Activated T-helper 1 cell treated with Interleukin-2 at 50 U/mL for 16 hours (primary cell): ENCODE data around the gene ATP6V0D1.

Experiments
- DNase-seq: peaks from one replicate; pipeline ENCODE4 v3.0.0-alpha.2; 2020; ENCODE audit warnings: low read depth

The ATP6V0D1 gene

DNA sequence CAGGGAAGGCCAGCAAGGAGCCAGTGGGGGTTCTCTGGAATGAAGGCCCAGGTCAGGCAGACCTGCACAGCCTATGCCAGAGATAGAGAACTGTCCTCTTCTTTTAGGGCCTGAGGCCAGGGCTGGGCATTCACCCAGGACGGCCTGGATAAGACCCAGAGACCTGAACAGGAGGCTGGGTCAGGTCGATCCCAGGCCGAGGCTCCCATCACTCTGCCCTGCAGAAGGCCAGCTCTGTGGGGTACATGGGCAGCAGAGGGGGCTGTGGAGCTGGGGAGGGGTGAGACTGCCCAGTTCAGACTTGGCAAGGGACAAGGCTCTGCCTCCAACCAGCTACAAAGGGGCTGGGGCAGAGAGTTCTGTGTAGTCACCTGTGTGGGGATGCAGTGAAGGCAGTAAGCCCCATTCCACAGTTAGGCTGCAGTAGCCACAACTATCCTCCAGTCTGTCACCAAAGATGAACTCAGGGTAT lies 35.5 kb downstream of the ATP6V0D1 start:
- DNase-seq: no peak

DNA sequence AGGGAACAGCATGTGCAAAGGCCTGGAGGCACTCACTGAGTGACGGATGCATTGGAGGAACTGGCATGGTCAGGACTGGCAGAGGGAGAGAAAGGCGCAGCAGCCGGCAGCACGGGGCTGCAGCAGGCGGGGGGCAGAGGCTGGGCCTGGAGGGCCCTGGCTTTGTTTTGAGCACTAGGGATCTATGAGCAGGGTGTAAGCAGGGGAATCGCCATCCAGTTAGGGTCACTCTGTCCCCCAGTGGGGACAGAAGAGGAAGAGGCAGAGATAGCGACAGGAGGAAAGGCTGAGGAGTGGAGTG lies 35.9 kb downstream of the ATP6V0D1 start:
- DNase-seq: no peak

DNA sequence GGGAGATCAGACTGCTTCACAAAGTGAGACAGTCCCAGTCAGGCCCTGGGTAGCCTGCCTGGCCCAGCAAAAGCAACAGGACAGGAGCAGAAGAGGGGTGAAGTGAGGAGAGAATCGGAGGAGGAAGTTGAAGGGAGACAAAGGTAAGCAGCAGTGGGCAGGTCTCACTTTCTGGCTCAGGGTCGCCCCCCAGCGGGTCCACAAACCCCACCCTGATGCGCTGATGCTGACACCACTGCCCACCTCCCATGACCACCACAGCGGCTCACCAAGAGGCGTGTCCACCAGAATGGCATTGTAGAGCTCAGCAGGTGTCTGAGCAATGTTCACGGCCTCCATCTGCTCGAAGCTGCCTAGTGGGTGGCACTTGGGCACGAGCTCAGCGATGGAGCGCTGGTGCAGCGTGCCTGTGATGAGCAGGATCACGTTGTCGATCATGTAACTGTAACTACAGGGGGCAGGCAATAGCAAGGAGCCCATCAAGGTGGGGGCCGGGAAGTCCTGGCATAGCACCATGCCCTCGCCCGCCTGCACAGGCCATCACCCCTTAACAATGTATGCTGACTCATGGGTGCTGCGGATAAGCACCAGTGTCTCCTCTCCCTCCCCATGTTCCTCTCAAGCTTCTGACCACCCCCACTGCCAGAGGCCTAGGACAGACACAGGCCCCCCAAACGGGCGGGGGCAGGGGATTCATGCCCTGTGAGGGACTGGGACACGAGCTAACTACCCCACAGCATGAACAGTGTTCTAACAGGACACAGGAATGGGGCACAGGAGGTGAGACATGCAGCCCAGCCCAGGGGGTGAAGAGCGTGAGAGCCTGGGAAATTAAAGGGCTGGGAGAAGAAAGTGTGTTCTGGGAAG lies 36.5 kb downstream of the ATP6V0D1 start:
- no peak for DNase-seq

DNA sequence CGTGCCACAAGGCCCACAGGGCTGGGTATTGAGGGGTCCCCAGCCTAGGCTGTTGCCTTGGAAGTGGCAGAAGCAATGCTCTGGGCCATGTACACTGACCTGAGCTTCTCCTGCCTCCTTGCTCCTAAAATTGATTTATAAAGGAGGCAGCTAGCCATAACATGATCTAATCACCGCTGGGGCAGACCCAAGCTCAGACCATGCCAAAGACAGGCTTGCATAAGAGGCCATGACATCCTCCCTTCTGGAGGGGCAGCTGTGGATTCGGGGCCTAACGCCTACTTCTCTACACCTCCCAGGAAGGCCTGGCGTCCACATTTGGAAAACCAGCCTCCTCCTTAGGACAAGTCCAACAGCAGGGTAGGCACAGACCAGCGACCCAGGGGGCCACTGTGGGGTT lies 37.7 kb downstream of the ATP6V0D1 start:
- DNase-seq: no peak

DNA sequence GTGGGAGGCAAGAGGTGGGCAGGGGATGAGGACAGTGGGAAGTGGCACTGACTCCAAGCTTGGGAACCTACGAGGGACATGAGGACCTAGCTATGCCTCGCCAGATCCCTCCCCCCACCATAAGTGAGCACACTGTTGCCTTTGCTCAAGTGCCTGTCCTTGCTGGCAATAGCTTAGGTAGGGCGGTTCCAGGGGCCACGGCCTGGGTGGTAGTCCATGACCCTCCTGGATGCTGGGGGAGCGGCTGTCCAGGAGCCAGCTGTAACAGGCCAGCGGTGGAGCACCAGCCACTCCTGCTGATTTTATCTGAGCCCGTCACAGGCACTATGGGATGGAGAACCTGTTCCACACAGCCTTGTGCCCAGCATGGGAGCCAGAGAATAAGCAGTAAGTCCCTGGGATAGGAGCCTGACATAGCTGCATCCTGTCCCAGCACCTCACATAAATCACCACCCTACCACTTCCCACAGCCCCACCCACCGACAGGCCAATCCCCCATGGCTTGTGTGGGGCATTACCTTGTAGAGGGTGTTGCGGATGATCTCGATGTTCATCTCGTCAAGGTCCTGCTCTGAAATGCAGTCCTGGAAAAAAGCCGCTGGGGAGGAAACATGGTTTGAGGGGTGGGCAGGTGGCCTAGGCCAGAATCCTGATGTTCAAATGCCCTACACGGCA lies 38.2 kb downstream of the ATP6V0D1 start:
- DNase-seq: no peak

DNA sequence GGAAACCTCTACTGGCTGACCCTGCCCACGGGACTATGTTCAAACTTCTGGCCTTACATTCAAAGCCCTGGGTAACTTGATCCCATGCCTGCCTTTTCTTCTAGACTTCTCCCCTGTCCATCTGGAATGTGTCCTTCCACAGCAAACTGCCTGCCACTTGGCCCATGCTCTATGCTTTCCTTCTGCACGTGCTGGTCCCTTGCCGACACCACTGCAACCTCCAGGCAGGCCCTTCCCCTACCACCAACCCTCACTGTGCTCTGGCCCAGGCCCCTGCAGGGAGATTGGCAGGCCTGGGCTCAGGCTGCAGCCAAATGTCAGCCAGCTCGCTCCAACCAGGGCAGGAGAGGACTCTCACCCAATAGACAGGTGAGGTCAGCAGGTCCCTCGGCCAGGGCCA lies 39.0 kb downstream of the ATP6V0D1 start:
- no peak for DNase-seq

DNA sequence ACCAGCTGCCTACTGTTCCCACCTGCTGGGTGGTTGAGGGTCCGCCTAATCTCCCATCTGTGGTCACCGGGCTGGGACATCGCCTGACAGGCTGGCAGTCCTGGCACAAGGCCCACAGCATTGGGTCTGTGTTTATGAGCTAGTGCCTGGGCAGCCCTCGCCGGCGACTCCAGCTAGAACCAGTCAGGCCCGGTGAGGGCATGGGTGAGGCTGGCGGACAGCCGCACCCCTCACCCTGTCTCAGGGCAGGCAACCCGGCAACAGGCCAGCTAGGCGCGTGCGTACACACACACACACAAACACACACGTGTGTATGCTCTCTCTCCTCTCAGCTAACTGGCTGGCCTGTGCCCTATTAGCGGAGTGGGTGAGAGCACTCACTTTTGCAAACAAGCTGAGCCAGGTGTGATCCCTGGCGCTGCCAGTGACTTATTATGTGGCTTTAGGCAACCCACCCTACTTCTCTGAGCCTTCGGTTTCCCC lies 39.6 kb downstream of the ATP6V0D1 start:
- DNase-seq: no peak

DNA sequence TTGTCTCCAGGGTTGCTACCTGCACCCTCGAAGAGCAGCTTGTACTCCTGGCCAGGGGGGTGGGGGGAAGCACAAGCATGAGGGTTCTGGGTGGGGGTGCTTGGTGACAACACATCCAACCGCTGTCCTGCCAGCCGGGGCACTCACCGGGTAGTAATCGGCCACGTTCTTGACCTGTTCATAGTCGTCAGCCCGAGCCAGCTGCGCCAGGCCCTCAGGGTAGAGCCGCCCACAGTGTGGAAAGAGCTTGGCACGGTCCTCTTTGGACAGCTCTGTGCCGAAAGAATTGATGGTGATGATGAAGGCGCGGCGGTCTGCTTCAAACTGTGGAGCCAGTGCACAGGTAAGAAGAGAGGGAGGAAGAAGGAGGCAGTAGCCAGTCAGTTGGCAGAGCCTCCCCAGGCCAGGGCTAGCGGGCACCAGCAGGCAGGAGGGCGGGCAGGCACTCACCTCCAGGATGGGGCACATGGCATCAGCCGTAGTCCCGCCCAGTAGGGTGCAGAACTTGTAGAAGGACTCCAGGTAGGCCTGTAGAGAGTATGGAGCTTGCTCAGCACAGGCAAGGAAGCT lies 42.0 kb downstream of the ATP6V0D1 start:
- no peak for DNase-seq

DNA sequence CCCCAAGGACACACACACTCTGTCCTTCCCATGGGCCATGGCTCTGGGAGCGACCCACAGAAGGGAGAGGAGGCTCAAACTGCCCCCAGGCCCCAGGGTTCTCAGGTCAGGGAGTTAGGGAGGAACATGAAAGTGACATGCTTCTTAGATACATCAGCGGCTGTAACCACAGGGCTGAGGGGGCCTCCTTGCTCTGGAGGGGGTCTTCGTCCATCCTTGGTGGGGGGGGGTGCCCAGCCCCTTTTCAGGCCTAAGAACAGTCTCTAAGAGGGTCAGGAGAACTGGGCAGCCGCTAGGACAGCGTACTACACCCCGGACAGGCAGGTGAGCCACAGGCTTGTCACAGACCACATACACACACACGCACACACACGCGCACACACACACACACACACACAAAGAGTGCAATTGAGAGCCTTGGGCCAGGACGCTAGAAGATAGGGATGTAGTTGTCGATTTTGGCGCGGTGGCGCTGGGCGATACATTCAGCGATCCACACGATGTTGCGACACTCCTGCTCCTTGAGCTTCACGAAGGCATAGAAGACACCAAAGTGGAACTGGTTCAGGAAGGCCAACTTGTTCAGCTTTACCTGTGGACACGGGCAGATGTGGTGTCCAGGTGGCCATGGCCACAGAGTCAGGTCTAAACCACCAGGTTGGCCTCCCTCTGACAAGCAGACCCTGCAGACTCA lies 42.7 kb downstream of the ATP6V0D1 start:
- no peak for DNase-seq

DNA sequence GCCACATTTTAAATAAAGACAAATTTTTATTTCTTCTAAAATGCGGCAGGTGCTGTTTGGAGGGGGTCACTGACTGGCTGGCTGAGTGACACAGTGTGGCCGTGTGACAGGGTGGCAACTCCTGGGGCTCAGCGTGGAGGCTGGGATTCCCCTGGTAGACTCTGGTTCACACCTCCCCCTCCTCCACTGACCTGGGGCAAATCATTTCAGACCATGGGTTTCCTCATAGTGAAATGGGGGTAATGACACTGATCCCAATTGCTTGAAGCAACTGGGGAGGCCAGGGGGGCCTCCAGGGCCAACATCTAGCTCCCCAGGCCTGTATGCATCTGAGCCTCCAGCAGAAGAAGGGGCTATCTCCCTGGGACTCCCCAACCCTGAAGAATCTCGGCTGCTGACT lies 43.4 kb downstream of the ATP6V0D1 start:
- DNase-seq: no peak

DNA sequence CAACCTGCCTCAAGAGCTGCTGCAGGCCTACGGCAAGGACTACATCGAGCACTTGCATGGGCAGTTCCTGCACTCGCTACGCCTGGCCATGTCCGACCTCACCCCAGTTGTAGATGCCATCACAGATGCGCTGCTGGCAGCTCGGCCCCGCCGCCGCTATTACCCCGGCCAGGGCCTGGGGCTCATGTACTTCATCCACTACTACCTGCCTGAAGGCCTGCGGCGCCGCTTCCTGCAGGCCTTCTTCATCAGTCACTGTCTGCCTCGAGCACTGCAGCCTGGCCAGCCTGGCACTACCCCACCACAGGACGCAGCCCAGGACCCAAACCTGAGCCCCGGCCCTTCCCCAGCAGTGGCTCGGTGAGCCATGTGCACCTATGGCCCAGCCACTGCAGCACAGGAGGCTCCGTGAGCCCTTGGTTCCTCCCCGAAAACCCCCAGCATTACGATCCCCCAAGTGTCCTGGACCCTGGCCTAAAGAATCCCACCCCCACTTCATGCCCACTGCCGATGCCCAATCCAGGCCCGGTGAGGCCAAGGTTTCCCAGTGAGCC lies 44.2 kb downstream of the ATP6V0D1 start:
- no peak for DNase-seq

DNA sequence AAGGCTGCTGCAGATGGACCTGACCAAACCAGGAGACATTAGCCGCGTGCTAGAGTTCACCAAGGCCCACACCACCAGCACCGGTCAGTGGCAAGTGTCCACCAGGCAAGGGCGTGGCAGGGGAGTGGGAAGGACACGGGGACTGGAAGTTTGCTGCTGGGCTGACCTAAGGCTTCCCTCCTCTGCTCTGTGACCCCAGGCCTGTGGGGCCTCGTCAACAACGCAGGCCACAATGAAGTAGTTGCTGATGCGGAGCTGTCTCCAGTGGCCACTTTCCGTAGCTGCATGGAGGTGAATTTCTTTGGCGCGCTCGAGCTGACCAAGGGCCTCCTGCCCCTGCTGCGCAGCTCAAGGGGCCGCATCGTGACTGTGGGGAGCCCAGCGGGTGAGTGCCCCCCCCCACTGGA lies 45.2 kb downstream of the ATP6V0D1 start:
- no peak for DNase-seq

DNA sequence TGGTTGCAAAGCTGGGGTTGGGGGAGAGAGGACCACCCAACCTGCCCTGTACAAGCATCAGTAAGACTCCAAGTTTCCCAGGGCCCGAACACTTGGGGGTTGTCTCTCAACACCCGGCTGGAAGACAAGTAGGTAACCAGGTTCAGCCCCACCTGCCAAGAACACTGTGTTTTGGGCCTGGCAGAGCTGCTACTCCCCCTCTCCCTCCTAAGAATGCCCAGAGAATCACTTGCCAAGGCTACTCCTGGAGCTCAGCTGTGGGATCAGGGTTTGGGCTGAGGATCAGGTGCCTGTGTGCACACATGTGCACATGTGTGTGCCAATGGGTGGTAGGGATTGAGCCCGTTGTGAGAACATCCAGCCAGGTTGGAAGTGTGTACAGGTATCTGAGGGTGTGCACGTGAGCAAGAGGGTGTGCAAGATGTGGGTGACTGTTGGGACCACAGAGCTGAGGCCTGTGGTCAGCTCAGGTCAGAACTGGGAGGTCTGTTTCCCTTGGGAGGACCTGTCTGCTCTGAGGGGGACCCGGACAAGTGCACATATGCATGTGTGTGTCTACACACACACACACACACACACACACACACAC lies 47.7 kb downstream of the ATP6V0D1 start:
- no peak for DNase-seq

DNA sequence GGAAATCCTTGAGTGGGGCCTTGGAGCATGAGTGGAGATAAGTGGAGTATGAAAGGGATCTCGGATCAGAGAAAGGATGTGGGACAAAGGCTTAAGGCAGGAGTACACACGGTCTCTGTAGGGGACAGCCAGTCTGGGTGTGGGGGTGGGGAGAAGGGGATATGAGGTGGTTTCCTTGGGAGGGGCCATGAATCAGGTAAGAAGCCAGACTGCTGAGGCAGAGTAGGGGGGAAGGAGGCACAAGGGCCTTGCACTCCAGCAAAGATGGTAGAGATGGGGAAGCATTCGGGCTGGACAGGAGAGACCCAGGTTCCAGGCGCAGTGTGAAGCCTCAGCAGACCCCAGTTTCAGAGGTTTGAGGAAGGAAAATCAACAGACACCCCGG lies 48.5 kb downstream of the ATP6V0D1 start:
- no peak for DNase-seq

DNA sequence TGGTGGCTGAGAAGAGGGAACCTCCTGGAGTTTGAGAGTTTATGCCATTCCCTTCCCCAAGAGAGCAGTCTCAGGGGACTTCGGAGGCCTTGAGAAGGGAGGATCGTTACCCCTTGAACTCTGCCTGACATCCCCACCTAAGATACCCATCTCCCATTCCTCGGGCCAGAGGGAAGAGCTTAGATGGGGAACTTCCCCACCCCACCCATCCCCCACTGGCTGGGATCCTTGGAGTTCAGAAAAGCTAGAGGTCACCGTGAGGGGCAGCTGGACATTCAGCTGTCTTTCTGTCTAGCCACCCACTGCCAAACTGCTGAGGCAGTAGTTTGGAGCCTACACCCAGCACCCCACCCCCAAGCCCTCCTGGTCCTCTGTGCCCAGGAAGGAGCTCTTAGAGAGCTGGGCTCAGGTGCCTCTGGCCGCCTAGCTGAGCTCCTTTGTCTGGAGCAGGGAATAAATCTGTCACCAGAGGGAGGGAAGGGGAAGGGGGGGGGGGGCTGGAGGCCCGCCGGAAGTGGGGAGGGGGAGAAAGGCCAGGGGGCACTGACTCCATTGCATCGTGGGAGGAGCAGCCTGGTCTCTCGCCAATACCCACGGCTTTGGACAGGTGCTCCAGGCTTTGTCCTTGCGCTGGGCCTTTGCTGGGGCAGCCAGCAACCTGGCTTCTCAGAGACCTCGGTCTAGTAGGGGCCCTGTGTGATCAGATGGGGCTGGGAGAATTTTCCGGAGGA lies 49.0 kb downstream of the ATP6V0D1 start:
- DNase-seq: no peak

DNA sequence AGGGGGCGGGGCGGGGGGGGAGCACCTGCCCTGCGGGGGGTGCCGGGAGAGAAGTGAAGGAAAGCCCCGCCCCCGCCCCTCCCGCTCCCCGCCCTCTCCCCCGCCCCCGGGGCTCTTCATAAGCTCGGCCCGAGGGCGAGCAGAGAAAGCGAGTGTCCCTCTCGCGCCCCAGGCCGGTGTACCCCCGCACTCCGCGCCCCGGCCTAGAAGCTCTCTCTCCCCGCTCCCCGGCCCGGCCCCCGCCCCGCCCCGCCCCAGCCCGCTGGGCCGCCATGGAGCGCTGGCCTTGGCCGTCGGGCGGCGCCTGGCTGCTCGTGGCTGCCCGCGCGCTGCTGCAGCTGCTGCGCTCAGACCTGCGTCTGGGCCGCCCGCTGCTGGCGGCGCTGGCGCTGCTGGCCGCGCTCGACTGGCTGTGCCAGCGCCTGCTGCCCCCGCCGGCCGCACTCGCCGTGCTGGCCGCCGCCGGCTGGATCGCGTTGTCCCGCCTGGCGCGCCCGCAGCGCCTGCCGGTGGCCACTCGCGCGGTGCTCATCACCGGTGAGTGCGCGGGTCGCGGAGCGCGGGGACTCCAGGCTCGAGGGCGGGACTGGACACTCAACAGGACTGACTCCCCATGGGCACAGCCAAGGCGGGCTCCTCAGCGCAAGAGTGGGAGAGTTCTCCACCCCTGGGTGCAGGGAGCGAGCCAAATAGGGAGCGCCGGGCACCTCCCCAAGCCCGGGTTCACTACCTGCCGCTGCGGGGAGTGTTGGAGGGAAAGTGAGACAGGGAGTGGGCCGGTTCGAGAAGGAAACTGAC lies 49.8 kb downstream of the ATP6V0D1 start, which contains the start of gene HSD11B2:
HSD11B2 (plus strand) TSS at position 145 of the 798 bp plus-strand sequence; CDS start at position 273, 128 bp downstream.
- no peak for DNase-seq

DNA sequence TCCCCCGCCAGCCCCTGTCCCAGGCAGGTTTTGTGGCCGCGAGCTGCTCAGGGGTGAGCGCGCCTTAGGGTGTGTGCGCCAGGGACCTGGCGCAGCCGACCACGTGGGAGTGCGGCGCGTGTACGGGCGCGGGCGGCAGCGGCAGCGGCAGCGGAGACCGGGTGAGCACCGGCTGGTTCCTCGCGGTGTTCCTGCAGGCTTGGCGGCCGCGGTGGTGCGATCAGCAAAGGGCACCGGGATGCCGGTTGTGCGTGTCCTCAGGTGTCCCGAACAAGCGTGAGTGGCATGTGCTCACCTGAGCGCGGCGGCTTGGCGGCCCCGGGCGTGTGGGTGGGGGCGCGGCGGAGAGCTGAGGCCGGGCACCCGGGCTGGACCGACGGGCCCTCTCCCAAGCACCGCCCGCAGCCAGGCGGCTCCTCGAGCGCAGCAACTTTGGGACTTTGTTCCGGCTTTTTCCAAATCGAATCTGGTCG lies 50.4 kb downstream of the ATP6V0D1 start:
- no peak for DNase-seq

DNA sequence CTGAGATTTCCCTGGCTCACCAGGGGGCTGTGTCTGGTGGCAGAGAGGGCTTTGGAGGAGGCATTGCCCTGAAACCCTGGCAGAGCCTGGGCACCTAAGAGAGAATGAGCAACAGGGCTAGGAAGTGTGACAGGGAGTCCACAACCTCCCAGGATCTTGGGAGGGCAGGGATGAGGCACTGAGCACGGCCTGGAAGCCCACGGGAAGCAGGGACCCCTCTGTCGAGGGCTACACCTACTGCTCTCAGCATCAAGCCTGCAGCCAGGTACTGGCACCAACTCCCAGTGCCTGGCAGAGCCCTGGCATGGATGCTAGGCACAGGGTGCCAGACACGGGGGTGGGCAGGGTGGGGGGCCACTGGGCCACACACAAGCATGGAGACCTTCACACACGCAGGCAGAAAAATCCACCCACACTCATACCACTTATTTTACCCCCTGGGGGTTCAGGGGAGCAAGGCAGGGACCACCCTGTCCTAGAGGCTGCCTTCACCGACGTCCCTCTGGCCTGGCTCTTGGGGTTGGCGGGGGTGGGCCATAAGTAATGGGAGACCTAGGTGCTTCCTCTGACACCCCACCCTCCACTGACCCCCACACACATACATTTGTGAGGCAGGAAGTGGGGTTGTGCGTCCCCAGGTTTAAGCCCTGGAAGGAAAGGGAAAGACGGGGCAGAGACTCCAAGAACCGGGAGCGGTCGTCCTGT lies 51.0 kb downstream of the ATP6V0D1 start:
- no peak for DNase-seq

DNA sequence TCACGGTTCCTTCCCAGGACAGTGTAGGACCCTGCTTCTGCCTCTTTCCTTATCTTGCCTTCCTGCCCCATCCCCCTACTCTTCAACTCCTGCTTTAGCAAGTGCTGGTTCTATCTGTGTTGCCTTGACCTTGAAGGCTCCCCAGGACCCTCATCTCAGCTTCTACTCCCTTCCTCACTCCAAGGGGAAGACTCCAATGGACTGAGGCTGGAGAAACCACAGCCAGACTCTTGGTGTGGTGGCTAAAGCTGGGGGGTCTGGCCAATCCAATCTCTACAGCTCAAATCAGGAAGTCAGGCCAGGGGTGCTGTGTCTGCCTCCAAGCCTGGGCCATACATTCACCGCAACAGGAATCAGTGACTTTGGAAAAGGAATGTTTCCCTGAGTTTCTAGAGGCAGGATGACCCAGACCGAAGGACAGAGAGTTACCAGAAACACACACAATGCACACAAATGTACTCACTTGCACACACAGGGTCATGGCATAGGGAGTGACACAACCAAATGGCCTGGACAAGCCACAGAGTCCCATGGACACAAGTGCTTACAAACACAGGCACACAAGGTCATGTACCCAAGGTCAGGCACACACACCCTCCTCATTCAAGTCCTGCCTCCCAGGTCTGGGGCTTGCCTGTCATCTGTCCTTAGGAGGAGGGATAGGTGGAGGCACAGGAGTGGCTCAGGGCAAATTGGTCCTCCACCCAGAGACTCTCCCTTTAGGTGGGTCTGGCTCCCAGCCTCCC lies 51.7 kb downstream of the ATP6V0D1 start:
- no peak for DNase-seq
